RWPE2 (cell line): ENCODE measurements around the gene ARHGAP40.
A peak's percentile ranks its signal among the peaks of the same experiment; 100 is the strongest.
"Not testable (repeated sequence)": the region's sequence is repeated elsewhere in the genome, so short reads cannot be mapped to it uniquely, and the experiment has no call there.

Experiments
- ATAC-seq: fragments of 200-7000 bp; cut with Tn5 transposase; 3 replicates; pipeline ENCODE4 v1.9.1; 2021; ENCODE audit warnings: low read depth
- DNase-seq: peaks from one replicate; pipeline ENCODE4 v3.0.0-alpha.2; 2020; ENCODE audit warnings: low spot score
- H3K27ac ChIP-seq: fragments of 450-650 bp; 2 replicates; pipeline ENCODE4 v1.5.1; 2017; ENCODE audit warnings: mild to moderate bottlenecking; ENCODE audit not compliant: poor library complexity, severe bottlenecking
- H3K27me3 ChIP-seq: fragments of 250-450 bp; sonication (Bioruptor Pico); 2 replicates; pipeline ENCODE4 v1.5.1; 2021; ENCODE audit warnings: mild to moderate bottlenecking, moderate library complexity; ENCODE audit not compliant: insufficient read depth, poor library complexity, severe bottlenecking
- H3K36me3 ChIP-seq: fragments of 250-450 bp; sonication (Bioruptor Pico); 2 replicates; pipeline ENCODE4 v1.5.1; 2020; ENCODE audit warnings: low read depth, mild to moderate bottlenecking, moderate library complexity
- H3K4me1 ChIP-seq: fragments of 250-450 bp; sonication (Bioruptor Pico); 2 replicates; pipeline ENCODE4 v1.5.1; 2021; ENCODE audit warnings: mild to moderate bottlenecking, moderate library complexity; ENCODE audit not compliant: insufficient read depth, poor library complexity, severe bottlenecking
- H3K4me3 ChIP-seq: fragments of 250-450 bp; sonication (Bioruptor Pico); 2 replicates; pipeline ENCODE4 v1.5.1; 2021; ENCODE audit warnings: mild to moderate bottlenecking, moderate library complexity; ENCODE audit not compliant: severe bottlenecking
- H3K9me3 ChIP-seq: fragments of 250-450 bp; sonication (Bioruptor Pico); 2 replicates; pipeline ENCODE4 v1.5.1; 2021; ENCODE audit warnings: mild to moderate bottlenecking, moderate library complexity; ENCODE audit not compliant: severe bottlenecking
- TF ChIP-seq, protein P1 (sequence below): fragments of 450-650 bp; IDR thresholded peaks from one replicate; pipeline ENCODE4 v1.5.1; 2017; ENCODE audit warnings: mild to moderate bottlenecking, moderate library complexity; ENCODE audit not compliant: poor library complexity, severe bottlenecking

The ARHGAP40 gene

DNA sequence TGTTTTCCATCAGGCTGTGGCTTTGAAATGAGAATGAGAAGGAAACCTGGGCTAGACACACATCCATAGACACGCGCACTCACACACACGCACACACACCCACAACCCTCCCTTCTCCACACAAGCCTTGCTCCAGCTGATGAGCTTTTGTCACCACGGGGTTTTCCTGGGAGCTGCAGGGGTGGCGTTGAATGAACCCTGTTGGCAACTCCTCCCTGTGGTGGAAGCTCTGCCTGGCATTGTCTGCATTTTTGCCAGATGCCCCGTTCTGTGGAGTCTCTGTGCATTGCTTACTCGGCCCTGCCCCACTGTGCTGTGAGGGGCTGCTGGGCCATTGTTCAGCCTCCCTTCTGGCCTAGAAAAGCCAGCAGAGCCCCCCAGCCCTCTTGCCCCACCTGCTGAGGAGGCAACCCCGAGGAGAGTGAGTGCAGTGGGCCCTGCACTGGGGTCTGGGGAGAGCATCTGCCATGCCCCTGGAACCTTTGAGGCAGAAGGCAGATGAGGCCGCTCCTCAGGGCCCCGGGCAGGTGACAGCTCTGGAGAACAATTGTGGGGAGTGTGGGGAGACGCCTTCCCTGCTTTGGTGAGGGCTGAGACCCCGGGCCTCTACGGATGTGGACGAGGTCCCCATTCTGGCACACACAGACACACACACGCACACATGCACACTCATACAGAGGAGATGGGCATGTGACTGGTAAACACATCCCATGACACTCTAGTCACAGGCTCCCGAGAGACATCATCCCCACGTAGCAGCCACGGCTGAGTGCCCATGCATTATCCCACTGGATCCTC lies 10.7 kb upstream of the ARHGAP40 start:
- DNase-seq (peak; percentile 72), ATAC-seq (peak; percentile 44)
- H3K9me3 ChIP-seq, result no peaks in the 10 kb centered on the region
- no peaks in the 10 kb centered on the region for H3K36me3 ChIP-seq
- TF ChIP-seq, protein P1, sequence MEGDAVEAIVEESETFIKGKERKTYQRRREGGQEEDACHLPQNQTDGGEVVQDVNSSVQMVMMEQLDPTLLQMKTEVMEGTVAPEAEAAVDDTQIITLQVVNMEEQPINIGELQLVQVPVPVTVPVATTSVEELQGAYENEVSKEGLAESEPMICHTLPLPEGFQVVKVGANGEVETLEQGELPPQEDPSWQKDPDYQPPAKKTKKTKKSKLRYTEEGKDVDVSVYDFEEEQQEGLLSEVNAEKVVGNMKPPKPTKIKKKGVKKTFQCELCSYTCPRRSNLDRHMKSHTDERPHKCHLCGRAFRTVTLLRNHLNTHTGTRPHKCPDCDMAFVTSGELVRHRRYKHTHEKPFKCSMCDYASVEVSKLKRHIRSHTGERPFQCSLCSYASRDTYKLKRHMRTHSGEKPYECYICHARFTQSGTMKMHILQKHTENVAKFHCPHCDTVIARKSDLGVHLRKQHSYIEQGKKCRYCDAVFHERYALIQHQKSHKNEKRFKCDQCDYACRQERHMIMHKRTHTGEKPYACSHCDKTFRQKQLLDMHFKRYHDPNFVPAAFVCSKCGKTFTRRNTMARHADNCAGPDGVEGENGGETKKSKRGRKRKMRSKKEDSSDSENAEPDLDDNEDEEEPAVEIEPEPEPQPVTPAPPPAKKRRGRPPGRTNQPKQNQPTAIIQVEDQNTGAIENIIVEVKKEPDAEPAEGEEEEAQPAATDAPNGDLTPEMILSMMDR, result no peak
- no peaks in the 10 kb centered on the region for H3K27me3 ChIP-seq
- no peak overlapping the region for H3K27ac ChIP-seq
- H3K4me1 ChIP-seq, result peaks cover 10% of the 10 kb centered on the region
- no peak overlapping the region for H3K4me3 ChIP-seq

DNA sequence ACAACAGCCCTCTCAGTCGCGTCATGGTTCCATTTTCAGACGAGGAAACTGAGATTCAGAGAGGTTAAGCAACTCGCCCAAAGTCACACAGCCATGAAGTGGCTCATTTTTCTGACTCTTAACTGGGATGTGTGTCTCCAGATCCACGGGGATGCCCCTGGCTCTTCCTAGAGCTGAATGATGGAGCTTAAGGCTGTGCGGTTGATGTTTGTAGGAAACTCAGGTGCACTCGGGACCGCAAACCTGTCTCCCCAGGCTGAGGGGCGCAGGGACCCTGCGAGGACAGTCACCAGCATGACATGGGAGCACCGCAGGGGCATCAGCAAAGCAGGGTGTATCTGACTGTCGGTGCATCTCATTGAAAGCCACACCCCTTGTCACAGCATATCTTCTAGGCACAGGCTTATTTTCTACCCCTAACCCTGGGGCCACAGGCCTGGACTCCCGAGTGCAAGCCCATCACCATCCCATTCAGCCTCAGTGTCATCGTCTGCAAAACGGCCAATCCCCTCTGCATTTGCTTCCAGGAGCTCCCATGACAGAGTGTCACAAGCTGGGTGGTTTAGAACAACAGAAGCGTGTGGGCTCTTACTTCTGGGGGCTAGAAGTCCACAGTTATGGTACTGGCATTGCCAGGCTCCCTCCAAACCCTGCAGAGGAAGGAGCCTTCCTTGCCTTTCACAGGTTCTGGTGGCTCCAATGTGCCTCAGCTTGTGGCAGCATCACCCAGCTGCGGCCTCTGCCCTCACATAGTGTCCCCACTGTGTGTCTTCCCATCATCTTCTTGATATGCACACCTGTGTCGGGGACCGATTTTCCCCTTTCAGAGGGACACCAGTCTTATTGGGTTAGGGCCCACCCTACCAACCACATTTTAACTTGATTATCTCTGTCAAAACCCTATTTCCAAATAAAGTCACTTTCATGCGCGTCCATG lies 9.9 kb upstream of the ARHGAP40 start:
- H3K9me3 ChIP-seq, result no peaks in the 10 kb centered on the region
- ATAC-seq (no peak), DNase-seq (peak; percentile 74)
- no peak overlapping the region for H3K27ac ChIP-seq
- no peak overlapping the region for H3K4me3 ChIP-seq
- H3K4me1 ChIP-seq, result peaks cover 10% of the 10 kb centered on the region
- H3K27me3 ChIP-seq, result no peaks in the 10 kb centered on the region
- no peaks in the 10 kb centered on the region for H3K36me3 ChIP-seq
- TF ChIP-seq, protein P1, result no peak

DNA sequence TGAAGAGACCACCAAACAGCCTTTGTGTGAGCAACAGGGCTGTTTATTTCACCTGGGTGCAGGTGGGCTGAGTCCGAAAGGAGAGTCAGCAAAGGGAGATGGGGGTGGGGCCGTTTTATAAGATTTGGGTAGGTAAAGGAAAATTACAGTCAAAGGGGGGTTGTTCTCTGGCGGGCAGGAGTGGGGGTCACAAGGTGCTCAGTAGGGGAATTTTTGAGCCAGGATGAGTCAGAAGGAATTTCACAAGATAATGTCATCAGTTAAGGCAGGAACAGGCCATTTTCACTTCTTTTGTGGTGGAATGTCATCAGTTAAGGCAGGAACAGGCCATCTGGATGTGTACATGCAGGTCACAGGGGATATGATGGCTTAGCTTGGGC lies 9.2 kb upstream of the ARHGAP40 start:
- not testable (repeated sequence) for H3K27ac ChIP-seq, ATAC-seq, H3K36me3 ChIP-seq, H3K9me3 ChIP-seq, H3K4me3 ChIP-seq, H3K4me1 ChIP-seq, DNase-seq, H3K27me3 ChIP-seq

DNA sequence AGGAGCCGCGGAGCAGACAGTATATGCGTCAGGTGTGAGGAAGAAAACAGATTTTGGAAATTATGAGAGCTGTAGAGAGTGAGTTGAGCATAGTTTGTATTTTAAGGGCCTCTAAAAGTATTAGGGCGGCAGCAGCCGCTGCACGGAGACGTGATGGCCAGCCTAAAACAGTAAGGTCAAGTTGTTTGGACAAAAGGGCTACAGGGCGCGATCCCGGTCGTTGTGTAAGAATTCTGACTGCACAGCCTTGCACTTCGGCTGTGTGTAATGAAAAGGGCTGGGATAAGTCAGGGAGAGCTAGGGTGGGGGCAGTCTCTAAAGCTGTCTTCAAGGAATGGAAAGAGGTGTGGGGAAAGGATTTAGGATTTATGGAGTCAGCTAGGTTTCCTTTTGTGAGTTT lies 7.3 kb upstream of the ARHGAP40 start:
- peak; percentile 40 for DNase-seq
- peaks cover 11% of the 10 kb centered on the region for H3K4me1 ChIP-seq
- not testable (repeated sequence) for H3K4me3 ChIP-seq, ATAC-seq, H3K9me3 ChIP-seq, H3K27me3 ChIP-seq, H3K27ac ChIP-seq, H3K36me3 ChIP-seq

DNA sequence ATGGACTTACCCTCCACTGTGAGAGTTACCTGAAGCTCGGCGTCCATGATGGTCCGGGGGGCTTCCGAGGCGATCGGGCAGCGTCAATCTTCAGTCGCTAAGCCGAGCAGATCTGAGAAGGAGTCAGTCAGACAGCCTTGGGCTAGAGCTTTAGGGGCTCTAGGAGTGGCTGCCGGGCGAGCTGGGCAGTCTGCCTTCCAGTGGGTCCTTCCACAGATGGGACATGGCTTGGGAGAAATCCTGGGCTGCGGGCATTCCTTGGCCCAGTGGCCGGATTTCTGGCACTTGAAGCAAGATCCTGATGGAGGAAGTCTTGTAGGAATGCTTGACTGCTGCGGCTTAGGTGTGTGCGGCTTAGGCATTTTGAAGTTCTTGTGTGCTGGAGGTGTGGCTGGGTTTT lies 5.7 kb upstream of the ARHGAP40 start:
- not testable (repeated sequence) for H3K27ac ChIP-seq, H3K4me3 ChIP-seq, H3K9me3 ChIP-seq, H3K27me3 ChIP-seq, ATAC-seq, H3K36me3 ChIP-seq
- peaks cover 26% of the 10 kb centered on the region for H3K4me1 ChIP-seq
- peak; percentile 55 for DNase-seq

DNA sequence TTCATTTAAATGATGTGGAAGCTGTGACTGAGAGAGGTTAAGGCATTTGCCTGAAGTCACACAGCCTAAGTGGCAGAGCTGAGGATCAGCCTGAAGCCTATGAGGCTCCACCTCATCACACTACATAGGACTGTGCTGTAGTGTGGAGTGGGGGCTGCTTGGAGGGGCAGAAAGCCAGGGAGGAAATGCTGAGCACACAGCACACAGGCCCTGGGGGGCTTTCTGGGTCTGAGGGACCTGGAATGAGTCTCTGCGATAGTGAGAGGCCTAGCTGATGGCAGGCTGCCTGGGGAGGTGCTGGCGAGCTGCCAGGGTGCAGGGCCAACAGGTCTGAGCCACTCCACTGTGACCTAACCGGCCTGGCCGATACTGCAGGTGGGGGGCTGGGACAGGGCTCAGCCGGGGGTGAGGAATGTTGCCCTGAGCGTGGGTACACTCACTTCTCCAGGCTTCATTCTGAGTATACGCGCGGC lies 2.2 kb upstream of the ARHGAP40 start:
- TF ChIP-seq, protein P1, result no peak
- ATAC-seq, result peak; percentile 71

More for the DNA sequence above, 2.2 kb upstream of the ARHGAP40 start:
- peak; percentile 94 for DNase-seq
- H3K4me1 ChIP-seq, result peaks cover 38% of the 10 kb centered on the region
- no peak overlapping the region for H3K27ac ChIP-seq
- no peaks in the 10 kb centered on the region for H3K9me3 ChIP-seq
- H3K36me3 ChIP-seq, result no peaks in the 10 kb centered on the region
- no peaks in the 10 kb centered on the region for H3K27me3 ChIP-seq
- H3K4me3 ChIP-seq, result no peak overlapping the region
